Fibroblast of lung (primary cell): ENCODE data around the gene TNRC6C. TPM values are rescaled to one million over a fixed set of nuclear protein-coding genes. Genes with fewer than 3 reads are reported as not detected.
A peak's percentile ranks its signal among the peaks of the same experiment; 100 is the strongest.

ENCODE experiments used
- DNase-seq, 2 donors: peaks; one replicate each; pipeline versions ENCODE4 v3.0.0 to v3.0.0-alpha.2; 2010; ENCODE audit warnings: low read depth in 2 of 2
- H2AFZ ChIP-seq: 2 replicates; pipeline ENCODE4 v1.5.1; 2012; ENCODE audit warnings: low read length, control low read depth, inconsistent platforms
- H3K27ac ChIP-seq: 2 replicates; pipeline ENCODE4 v1.5.1; 2011; ENCODE audit warnings: low read length, control low read depth; ENCODE audit not compliant: insufficient read depth
- H3K27me3 ChIP-seq: 2 replicates; pipeline ENCODE4 v1.5.1; 2011; ENCODE audit warnings: mild to moderate bottlenecking, low read length; ENCODE audit not compliant: control insufficient read depth, insufficient read depth
- H3K36me3 ChIP-seq: 2 replicates; pipeline ENCODE4 v1.5.1; 2011; ENCODE audit warnings: low read length; ENCODE audit not compliant: control insufficient read depth, insufficient read depth
- H3K4me1 ChIP-seq: 2 replicates; pipeline ENCODE4 v1.5.1; 2011; ENCODE audit warnings: low read length; ENCODE audit not compliant: control insufficient read depth, insufficient read depth; ENCODE audit errors: extremely low read depth
- H3K4me2 ChIP-seq: 2 replicates; pipeline ENCODE4 v1.5.1; 2011; ENCODE audit warnings: low read length, control low read depth; ENCODE audit not compliant: insufficient read depth; ENCODE audit errors: extremely low read depth
- H3K4me3 ChIP-seq, 4 experiments: fragments of 200-600 bp in 1 of 4; sonication (generic) in 1 of 4; replicated peaks in 1 of 4; 2 replicates each; pipeline ENCODE4 v1.5.1; 2011 to 2016; ENCODE audit warnings: low read length in 4 of 4, low read depth in 3 of 4, mild to moderate bottlenecking in 3 of 4, control low read depth in 2 of 4, inconsistent platforms in 1 of 4, mixed read lengths in 1 of 4; ENCODE audit not compliant: insufficient read depth in 1 of 4; ENCODE audit errors: control extremely low read depth in 1 of 4
- H3K79me2 ChIP-seq: 2 replicates; pipeline ENCODE4 v1.5.1; 2012; ENCODE audit warnings: mild to moderate bottlenecking, low read length, inconsistent platforms; ENCODE audit not compliant: control insufficient read depth, insufficient read depth
- H3K9ac ChIP-seq: 2 replicates; pipeline ENCODE4 v1.5.1; 2011; ENCODE audit warnings: mild to moderate bottlenecking, low read length, control low read depth; ENCODE audit not compliant: insufficient read depth
- H3K9me3 ChIP-seq: 2 replicates; pipeline ENCODE4 v1.5.1; 2012; ENCODE audit warnings: low read depth, low read length; ENCODE audit not compliant: control insufficient read depth, insufficient read depth
- H4K20me1 ChIP-seq: 2 replicates; pipeline ENCODE4 v1.5.1; 2011; ENCODE audit warnings: low read length; ENCODE audit not compliant: control insufficient read depth, insufficient read depth; ENCODE audit errors: extremely low read depth
- CTCF ChIP-seq, 2 donors: IDR thresholded peaks in 1 of 2; conservative IDR thresholded peaks in 1 of 2; 1 replicate in 1 of 2; 2 replicates in 1 of 2; pipeline ENCODE4 v1.5.1; 2011 to 2012; ENCODE audit warnings: low read length in 2 of 2, control low read depth in 1 of 2, inconsistent platforms in 1 of 2, low read depth in 1 of 2, mild to moderate bottlenecking in 1 of 2
- EZH2 ChIP-seq: IDR thresholded peaks from 2 replicates; pipeline ENCODE4 v1.5.1; 2012; ENCODE audit warnings: low read length, control low read depth, mild to moderate bottlenecking; ENCODE audit errors: missing control alignments
- polyA plus RNA-seq, 2 donors: library from polyadenylated mRNA; depleted of rRNA in 1 of 2; stranded (reverse) in 1 of 2; unstranded in 1 of 2; fragments of >200 nt; gene quantifications; 2 replicates each; pipeline ENCODE4 v1.2.1, GENCODE V29; 2011 to 2012; ENCODE audit warnings: missing spikeins in 1 of 2
- total RNA-seq: library from RNA; depleted of rRNA; stranded (reverse); fragments of >200 nt; gene quantifications from 2 replicates; pipeline ENCODE4 v1.2.1, GENCODE V29; 2014

Gene TNRC6C
- total and polyA plus RNA-seq, 2 donors (not counting 1 experiment from before 2014, with no cell fraction given), result 2.1 to 4.6 TPM

GRCh38 chr17:78038748-78039288 lies 80.3 kb downstream of the TNRC6C start:
- no peaks in the 10 kb centered on the region for H4K20me1 ChIP-seq
- H3K9me3 ChIP-seq, result no peaks in the 10 kb centered on the region
- no peaks in the 10 kb centered on the region for H3K36me3 ChIP-seq
- no peak for TF ChIP-seq CTCF (conservative IDR thresholded peaks at IDR 0.05 in 1 of 2, IDR thresholded peaks at IDR 0.05 in 1 of 2; ENCODE audit: low read depth in 1 of 2, low read length in 2 of 2)
- H3K79me2 ChIP-seq, result peaks cover 6% of the 10 kb centered on the region
- no peaks in the 10 kb centered on the region for H3K4me1 ChIP-seq
- no peak for DNase-seq
- H2AFZ ChIP-seq, result no peak overlapping the region
- H3K4me3 ChIP-seq, result no peak overlapping the region
- H3K27ac ChIP-seq, result no peak overlapping the region
- H3K9ac ChIP-seq, result no peak overlapping the region
- no peaks in the 10 kb centered on the region for H3K27me3 ChIP-seq
- no peak overlapping the region for H3K4me2 ChIP-seq

DNA sequence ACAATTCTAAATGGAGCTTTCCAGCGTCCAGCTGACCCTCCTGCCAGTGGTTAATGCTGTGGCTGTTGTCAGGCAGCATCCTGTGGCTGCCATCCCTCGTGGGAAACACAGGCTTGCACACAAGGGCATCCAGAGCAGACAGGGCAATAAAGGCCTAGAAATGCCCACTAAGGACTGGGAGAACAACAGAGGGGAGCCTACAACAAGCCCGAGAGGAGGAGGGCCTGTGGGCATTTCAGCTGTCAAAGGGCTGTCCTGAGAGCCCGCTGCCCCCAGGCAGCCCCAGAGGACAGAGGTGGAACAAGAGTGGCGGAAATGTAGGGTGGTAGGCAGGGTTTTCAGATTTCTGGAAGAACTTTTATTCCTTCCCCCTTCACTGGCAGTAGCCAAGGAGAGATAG lies 81.1 kb downstream of the TNRC6C start:
- TF ChIP-seq CTCF (conservative IDR thresholded peaks at IDR 0.05 in 1 of 2, IDR thresholded peaks at IDR 0.05 in 1 of 2; ENCODE audit: low read depth in 1 of 2, low read length in 2 of 2) (no peak), EZH2 (no peak)
- no peaks in the 10 kb centered on the region for H3K9me3 ChIP-seq
- no peak overlapping the region for H3K27ac ChIP-seq
- H3K9ac ChIP-seq, result no peak overlapping the region
- no peaks in the 10 kb centered on the region for H4K20me1 ChIP-seq
- H3K4me3 ChIP-seq, result no peak overlapping the region
- no peaks in the 10 kb centered on the region for H3K4me1 ChIP-seq
- H2AFZ ChIP-seq, result no peak overlapping the region
- DNase-seq, result no peak
- H3K4me2 ChIP-seq, result no peak overlapping the region
- H3K79me2 ChIP-seq, result peaks cover 6% of the 10 kb centered on the region
- no peaks in the 10 kb centered on the region for H3K27me3 ChIP-seq
- H3K36me3 ChIP-seq, result no peaks in the 10 kb centered on the region

DNA sequence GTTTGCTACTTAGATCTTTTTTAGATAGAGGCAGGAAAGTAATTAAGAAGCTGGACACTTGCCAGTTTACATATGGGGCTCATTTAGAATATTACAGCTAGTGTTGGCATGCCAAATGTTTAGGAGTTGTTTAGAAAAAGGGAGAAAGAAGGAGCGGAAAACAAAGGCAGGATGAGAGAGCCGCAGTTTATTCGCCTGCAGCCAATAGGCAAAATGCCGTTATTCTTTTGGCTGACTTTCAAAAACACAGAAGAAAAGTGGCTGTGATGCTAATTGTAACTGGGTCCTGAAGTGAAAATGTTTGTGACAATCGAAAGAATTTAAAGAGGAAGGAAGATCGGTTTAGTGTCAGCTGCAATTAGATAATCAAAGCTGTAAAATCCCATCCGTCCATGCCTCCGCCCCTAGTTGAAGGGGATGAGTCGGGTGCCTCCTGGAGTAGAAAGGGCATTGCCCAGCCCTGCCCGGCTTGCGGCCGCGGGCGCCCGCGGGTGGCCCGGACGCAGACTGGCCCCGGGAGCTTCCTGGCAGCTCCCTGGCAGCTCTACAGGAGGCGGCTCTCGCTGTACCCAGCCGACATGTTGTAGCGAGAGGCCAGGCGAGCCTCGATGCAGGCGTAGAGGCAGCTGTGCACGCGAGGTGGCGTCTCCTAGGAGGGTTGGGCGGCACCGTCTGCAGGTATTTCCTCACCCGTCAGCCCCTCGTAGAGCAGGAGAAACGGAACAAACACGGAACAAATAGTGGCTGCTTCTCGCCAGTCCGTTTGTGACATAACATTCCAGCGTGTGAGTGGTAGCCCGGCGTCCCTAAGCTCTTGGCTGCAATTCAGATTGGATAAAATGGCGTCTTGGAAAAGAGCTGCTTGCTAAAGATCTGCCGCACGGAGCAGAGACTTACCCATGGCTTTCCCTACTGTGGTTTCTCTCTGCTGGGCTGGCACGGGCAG lies 82.2 kb downstream of the TNRC6C start:
- Histone ChIP-seq H3K4me3 (peak overlapping the region; percentile 62 to 77 (median 68)), H3K4me1 (no peaks in the 10 kb centered on the region), H3K9ac (peak overlapping the region; percentile 69), H3K36me3 (no peaks in the 10 kb centered on the region), H3K4me2 (peak overlapping the region; percentile 94), H4K20me1 (no peaks in the 10 kb centered on the region), H3K27ac (peak overlapping the region; percentile 89), H2AFZ (peak overlapping the region; percentile 99), H3K27me3 (no peaks in the 10 kb centered on the region), H3K79me2 (peaks cover 6% of the 10 kb centered on the region), H3K9me3 (no peaks in the 10 kb centered on the region)
- TF ChIP-seq CTCF (conservative IDR thresholded peaks at IDR 0.05 in 1 of 2, IDR thresholded peaks at IDR 0.05 in 1 of 2; ENCODE audit: low read depth in 1 of 2, low read length in 2 of 2) (peak; percentile 28 to 31), EZH2 (no peak)
- peak; percentile 58 to 65 for DNase-seq
